GM19023 (cell line): ENCODE data around the gene CERS6.

Source experiments
- ATAC-seq: cut with Tn5 transposase; IDR thresholded peaks from one replicate; pipeline ENCODE4 v1.9.1; 2021; ENCODE audit warnings: mild to moderate bottlenecking, moderate library complexity; ENCODE audit not compliant: unreplicated experiment

CERS6 gene

GRCh38 chr2:168596881-168597655, 141.0 kb downstream of the CERS6 start:
- ATAC-seq = no peak

- no peak for ATAC-seq
These were observed 143.7 kb downstream of the CERS6 start for GRCh38 chr2:168599738-168600137.

DNA sequence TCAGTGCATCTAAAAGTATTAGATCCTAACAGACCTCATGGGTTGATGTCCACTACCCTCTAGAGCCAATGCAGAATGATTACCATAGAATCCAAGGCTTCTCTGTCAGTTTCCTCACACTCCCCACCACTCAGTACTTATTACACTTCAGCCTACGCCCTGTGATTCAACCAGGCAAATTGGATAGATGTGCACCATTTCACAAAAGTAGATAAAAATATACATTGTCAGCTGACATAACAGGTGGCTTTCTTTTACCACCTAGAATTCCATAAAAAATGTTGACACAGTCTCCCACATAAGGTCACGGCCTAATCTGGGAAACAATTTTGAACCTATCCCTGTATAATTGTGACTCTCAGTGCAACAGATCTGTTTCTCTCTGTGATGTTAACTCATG, 144.9 kb downstream of the CERS6 start:
- no peak for ATAC-seq

DNA sequence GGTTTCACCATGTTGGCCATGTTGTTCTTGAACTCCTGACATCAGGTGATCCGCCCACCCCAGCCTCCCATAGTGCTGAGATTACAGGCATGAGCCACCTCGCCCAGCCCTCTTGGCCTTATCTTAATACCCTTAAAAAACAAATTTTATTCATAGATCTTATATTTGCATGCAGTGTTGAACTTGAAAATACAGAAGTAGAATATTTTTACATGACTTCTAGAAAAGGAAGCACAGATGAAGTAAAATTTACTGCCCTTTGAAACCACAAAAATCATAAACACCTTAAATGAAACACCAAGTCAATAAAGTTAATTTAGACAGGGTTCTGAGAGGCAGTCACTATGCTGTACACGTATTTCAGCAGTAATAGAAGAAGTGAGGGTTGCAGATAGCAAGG, 145.7 kb downstream of the CERS6 start:
- peak; percentile 70 for ATAC-seq

DNA sequence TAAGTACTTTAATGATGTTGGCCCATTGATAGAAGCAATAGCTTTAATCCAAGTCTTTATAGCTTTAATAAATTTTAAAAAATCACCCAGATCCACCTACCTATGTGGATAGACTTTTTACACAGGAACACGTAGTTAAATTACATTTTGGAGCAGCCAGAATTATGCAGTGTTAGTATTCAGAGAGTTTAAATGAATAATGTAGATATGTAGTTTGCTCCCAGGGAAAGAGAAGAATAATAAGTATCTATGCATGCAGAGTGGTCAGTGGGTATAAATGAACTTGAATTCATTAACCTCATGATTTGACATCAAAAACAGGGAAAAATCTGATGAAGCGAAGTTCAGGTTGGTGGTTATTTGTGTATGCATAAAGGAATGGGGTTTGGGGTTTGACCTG, 146.3 kb downstream of the CERS6 start:
- ATAC-seq = no peak

- no peak for ATAC-seq
These were observed 146.9 kb downstream of the CERS6 start for GRCh38 chr2:168602846-168603401.

- no peak for ATAC-seq
These were observed 147.4 kb downstream of the CERS6 start for GRCh38 chr2:168603439-168603961.

DNA sequence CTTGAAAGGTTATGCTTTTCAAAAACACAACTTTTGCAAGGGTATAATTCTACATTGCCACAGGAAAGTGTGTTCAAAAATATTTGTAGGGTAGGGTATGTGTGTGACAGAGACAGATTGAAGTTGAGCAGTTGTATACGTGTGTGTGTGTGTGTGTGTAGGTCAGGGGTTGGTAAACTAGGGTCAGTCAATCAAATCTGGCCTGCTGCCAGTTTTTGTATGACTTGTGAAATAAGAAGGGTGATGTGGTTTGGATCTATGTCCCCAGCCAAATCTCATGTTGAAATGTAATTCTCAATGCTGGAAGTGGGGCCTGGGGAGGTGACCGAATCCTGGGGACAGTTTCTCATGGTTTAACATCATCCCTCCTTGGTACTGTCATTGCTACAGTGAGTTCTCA, 148.2 kb downstream of the CERS6 start:
- no peak for ATAC-seq

DNA sequence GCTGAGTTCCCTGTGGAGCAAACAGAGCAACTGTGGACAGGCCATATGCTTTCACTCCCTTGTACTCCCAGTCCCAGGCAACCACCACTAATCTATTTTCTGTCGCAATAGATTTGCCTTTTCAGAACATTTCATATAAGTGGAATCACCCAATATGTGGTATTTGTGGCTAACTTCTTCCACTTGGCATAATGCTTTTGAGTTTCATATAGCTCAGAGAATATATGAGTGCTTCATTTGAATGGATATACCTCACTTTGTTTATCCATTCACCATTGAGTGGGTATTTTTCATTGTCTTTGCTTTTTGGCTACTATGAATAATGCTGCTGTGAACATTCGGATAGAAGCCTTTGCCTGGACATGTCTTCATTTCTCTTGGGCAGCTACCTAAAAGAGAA, 151.9 kb downstream of the CERS6 start:
- ATAC-seq = no peak

DNA sequence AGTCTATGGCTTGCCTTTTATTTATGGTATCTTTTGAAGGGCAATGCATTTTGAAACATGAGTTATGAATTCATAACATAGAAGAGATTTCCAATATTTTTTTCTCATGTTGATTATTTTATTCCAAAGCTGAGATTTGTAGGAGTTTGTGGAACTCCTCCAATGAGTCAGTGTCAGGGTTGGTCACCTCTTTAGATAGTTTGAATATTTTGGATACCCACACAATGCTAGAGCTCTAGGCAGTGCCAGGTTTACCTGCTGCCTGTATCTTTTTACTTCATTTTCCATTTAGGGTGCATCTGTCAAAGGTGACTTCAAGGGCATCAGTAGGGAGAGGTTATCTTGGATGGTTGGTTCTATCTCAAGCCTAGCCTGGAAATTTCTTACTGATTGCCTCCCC, 152.7 kb downstream of the CERS6 start:
- no peak for ATAC-seq

GRCh38 chr2:168611091-168611490, 155.0 kb downstream of the CERS6 start:
- ATAC-seq = no peak

DNA sequence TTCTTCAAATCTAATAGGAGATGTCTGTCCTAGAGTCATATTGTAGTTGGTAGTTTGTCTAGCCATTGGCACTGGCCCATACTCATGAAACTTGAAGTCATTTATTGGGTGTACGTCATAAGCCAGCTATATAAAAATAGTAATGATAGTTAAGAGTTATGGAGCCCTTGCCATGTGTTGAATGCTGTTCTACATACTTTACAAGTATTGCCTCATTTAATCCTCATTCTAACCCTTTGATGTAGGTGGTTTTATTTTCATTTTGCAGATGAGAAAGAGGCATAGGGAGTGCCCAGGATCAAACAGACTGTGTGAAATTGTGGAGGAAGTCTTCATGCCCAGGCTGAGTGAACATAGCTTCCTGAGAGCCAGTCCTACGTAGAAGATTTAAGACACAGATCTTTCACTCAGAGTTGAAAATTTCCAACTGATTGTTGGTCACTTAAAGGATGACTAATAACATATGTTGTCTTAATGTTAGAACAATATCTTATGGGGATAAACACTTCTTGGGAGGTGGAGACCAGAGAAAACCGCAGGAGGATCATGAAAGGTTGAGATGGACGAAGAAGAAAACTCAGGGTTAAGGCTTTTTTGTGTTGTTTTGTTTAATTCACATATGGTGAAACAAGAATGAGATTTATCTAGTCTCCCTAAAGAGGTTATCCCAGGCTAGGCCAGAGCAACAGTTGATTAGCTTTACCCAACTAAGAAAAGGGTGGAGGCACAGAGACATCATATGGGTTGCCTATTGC, 156.0 kb downstream of the CERS6 start:
- ATAC-seq = no peak

GRCh38 chr2:168612719-168613118, 156.6 kb downstream of the CERS6 start:
- no peak for ATAC-seq

DNA sequence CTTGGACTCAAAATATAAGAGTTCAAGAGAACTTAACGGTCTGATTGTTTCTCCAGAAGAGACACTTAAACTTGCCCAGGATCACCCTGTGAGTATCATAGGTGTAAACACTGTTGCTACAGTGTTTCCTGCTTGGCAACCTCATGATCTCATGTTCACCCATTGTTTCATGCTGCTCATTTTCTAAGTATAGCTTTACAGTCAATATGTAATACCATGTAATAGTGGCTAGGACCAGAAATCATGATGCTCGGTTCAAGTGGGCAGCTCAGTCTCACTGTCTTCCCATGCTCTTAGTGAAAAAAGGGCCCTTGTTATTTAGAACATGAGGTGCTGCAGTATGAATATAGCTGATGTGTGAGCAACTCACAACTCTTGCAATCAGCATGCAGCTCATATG, 157.5 kb downstream of the CERS6 start:
- ATAC-seq = no peak

GRCh38 chr2:168614172-168615018, 158.3 kb downstream of the CERS6 start:
- no peak for ATAC-seq

- no peak for ATAC-seq
These were observed 164.5 kb downstream of the CERS6 start for GRCh38 chr2:168620554-168620953.

DNA sequence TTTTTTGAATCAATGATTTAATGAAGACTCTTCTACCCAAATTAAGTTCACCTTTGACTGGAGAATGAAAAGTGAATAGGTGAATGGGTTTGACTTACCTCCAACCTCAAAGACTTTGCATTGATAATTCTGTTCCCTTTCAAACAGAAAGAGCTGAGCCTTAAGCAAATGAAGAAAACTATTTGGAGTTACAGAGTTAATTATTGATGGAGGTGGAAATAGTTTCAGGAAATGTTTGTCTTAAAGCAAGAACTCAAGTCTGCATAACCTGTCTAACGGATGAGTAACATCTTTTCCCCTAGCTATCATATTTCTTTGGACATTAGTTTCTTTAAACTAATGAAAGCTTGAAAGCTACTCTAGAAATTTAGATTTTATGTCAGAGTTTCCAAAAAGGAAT, 166.5 kb downstream of the CERS6 start:
- ATAC-seq = no peak

- ATAC-seq = no peak
These were observed 168.0 kb downstream of the CERS6 start for GRCh38 chr2:168624028-168624427.

DNA sequence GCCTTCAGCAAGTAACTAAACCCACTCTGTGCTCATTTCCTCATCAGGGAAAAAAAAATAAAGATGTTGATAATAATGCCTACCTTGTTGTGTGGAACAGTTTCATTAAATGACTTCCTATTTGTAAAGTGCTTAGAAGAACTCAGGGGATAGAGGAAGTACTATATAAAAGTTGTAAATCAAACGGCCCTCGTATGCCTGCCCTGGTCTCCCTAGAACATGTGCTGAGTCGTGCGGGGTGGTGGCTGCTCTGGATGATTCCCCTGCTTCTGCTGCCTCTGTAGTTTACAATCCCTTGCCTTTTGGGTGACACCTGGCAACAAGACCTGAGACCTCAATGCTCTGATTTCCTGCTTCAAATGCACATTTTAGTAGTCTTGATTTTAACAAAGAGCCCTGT, 170.0 kb downstream of the CERS6 start:
- no peak for ATAC-seq

DNA sequence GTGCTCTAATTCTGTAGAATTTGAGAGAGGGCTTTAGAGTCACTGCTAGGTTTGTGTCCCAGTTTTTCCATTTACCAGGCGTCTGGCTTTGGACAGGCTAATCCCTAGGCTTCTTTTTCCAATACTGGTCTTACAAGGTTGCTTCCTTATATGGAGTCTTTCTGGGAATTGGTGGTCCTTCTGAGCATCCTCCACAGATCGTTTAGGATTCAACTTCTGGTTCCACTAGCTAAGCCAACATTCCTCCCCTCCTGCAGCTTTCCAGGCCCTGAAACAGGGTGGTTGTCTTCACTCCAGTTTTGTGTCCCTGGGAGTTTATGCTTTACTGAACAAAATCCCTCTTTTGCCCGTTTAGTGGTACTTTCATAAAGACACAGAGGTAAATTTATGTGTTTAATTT, 170.6 kb downstream of the CERS6 start:
- ATAC-seq = no peak

DNA sequence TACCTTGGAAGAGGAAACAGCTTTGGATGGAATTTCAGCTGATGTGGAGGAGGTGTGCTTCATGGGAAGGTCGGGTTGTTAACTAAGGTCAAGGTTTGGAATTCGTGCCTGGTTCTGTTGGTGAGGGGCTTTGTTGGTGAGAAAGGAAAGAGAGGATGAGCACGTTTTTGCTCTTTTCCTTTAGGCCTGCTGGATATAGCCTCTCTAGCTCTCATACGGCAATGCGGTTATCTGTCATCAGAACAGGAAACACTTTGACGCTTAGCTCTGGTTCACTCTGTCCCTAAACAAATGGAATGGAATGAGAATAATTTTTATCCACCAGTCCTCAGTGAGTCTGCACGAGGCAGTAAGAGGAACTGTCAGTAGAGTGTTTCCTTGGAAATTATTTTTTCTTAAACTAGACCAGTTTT, 176.6 kb downstream of the CERS6 start:
- ATAC-seq = no peak
